Breast epithelium (tissue), 3 donors: ENCODE data around the gene SPATC1L.
"Not testable (repeated sequence)": the region's sequence is repeated elsewhere in the genome, so short reads cannot be mapped to it uniquely, and the experiment has no call there.

Experiments used
- CTCF ChIP-seq, 3 donors: fragments of 450-650 bp; IDR thresholded peaks; one replicate each; pipeline ENCODE4 v1.5.1; 2016 to 2017; ENCODE audit warnings: antibody characterized with exemption in 3 of 3, mild to moderate bottlenecking in 3 of 3, moderate library complexity in 3 of 3
- POLR2AphosphoS5 ChIP-seq, 3 donors: sonication (generic); formaldehyde crosslinking; IDR thresholded peaks; one replicate each; pipeline ENCODE4 v1.6.1; 2017; ENCODE audit warnings: antibody characterized with exemption in 3 of 3

GRCh38 chr21:46147429-46147828 is 36.8 kb downstream of the SPATC1L start:
- peak in 1 of 3 donors; percentile 21 for TF ChIP-seq CTCF (IDR thresholded peaks at IDR 0.05)
- TF ChIP-seq POLR2AphosphoS5 (IDR thresholded peaks at IDR 0.05) = not testable (repeated sequence)
